GM21423 (cell line): ENCODE measurements around the gene PODXL.
A peak's percentile ranks its signal among the peaks of the same experiment; 100 is the strongest.
"Not testable (repeated sequence)": the region's sequence is repeated elsewhere in the genome, so short reads cannot be mapped to it uniquely, and the experiment has no call there.

ENCODE experiments used
- ATAC-seq: cut with Tn5 transposase; IDR thresholded peaks from one replicate; pipeline ENCODE4 v1.9.1; 2021; ENCODE audit warnings: mild to moderate bottlenecking, moderate library complexity; ENCODE audit not compliant: unreplicated experiment

The PODXL gene

DNA sequence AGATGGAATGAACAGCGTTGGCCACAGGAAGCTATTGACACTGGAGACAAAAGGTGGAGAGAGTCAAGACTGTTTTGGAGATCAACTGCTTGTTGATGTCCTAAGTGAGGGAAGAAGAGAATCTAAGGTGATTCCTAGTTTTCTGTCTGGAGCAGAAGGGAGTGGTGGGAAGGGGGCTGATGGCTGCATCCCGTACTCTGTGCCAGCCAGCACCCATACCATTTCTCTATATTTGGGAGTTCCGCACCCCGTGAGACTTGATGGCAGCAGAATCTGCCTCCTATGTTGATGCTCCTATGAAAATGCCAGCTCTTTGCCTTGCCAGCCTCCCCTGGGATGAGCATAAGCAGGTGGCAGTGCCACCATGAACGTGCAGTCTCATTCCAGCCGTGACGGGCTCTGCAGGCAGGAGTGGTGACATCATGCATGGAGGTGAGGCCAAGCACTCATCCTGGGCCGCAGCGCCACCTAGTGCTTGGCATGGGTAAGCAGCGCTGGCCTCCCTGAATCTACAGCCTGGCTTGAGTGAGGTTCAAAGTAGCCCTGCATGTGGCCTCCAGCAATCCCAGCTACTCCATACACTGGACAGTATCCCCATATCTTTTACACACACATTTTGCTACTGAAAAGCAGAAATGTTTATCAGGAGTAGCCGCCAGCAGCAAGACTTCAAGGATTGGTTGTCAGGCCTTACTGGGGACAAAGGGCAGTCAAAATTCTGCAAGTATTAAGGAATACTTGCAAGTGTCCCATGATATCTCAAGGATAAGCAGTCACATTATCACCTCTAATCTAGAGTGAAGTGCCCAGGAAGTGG is 43.0 kb downstream of the PODXL start:
- peak; percentile 98 for ATAC-seq

GRCh38 chr7:131511774-131512535 is 44.5 kb downstream of the PODXL start:
- no peak for ATAC-seq

DNA sequence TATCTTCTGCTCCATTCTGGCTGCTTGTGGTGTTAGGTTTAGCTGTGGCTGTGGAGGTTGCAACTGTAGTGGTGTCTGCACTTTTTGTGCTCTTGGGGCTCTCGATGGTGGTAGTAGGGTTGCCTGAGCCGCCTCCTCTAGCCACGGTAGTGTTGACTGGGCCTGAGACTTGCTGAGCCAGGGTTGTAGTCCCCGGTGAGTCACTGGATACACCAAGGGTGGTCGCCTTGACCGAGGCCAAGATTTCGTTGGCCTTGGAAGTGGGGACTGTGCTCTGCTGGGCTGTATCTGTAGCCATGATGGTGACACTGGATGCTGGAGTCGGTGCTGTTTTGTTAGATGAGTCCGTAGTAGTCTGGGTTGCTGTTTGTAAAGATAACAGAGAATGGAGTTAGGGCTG is 45.4 kb downstream of the PODXL start:
- no peak for ATAC-seq

DNA sequence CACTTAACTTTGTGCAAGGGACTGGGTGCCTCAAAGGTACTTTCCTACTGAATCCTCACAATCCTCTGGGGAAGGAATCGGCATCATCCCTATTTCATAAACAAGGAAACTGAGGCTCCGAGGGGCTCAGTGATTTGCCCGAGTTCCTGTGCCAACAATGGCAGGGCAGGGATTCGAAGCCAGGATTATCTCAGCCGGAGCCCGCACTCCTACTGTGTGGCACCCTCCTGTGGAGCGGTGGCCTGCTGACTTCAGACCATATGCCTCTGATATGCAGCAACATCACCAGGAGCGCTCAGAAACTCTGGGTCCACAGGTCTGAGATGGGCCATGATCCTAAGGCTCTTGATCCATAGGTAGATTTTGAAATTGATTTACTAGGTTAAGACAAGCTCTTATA is 46.6 kb downstream of the PODXL start:
- ATAC-seq, result no peak

DNA sequence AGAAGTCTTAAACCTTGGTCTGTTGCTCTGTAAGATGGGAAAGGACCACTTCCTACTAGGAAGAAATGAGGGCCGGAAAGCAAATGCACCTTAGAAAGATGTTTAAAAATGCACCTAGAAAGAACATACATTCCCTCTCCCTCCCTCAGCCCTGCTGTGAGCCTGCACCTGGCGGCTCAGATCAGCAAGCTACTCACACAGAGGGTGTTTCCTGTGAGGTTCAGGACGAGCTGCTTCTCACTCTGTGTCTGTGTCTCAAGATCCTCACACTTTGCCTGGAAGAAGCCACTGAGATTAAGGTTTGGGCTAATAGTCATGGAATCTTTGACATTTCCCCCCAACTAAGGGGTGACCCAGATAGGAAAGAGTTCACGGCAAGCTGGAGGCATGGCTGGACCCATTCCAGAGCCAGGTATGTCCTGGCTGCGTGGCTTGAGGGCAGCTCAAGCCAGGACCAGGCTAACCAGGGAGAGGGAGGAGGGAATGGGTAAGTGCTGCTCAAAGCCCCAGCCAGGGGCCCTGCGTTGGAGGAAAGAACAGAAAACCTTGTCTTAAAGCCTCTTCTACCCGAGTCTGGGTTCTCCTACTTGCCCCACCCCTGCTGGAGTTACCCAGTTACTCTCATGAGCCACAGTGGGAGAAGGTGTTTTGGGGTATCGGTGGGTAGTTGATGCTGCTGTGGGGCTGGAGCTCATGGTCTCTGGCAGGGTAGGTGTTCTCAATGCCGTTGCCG is 47.5 kb downstream of the PODXL start:
- ATAC-seq, result no peak

DNA sequence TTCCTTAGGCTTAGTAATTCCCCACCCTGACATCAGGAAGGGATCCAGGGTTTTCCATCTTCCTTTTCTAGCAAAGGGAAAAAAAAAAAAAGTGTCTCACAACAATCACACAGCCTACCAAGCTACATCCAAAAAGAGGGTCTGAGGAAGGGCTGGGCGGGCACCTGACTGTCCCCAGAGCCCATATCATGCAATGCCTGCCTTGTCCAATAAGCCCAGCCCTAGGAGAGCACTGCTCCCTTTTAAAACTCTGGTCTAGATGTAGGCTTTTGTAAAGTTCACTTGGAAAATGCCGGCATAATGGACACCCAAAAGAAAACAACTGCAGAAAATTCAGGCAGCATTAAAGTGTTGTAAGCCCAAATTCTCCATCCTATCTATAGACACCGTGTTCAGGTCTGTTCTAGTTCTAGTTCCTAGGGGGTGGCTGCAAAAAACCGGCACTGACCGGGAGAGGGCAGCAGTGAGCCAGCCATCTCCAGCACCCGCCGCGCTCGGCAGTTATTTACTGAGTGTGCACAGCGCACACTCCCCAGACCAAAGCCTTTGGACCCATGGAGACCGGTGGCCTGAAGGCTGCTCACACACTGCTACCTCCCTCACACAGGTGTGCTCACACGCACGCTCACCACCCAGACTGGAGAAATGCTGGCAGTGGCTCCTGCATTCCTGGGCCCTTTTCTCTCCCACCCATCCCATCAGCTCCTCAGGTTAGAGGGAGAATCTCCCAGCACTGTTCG is 48.7 kb downstream of the PODXL start:
- peak; percentile 80 for ATAC-seq

DNA sequence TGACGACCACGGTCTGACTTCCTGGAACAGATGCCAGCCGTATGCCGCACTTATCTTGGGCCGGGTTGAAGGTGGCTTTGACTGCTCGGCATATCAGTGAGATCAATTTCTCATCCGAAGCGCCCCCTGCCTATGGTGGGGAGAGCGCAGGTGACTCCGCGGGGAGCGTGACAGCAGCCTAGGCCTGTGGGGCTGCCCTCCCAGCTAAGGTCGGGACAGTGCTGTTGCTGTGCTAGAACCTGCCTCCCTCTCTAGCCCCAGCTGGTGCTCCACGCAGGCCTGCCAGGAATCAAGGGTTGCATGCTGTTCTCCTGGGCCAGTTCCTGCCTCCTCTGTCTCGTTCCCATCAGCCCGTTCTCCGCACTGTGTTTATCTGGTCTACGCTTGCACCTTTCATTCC is 49.8 kb downstream of the PODXL start:
- no peak for ATAC-seq

DNA sequence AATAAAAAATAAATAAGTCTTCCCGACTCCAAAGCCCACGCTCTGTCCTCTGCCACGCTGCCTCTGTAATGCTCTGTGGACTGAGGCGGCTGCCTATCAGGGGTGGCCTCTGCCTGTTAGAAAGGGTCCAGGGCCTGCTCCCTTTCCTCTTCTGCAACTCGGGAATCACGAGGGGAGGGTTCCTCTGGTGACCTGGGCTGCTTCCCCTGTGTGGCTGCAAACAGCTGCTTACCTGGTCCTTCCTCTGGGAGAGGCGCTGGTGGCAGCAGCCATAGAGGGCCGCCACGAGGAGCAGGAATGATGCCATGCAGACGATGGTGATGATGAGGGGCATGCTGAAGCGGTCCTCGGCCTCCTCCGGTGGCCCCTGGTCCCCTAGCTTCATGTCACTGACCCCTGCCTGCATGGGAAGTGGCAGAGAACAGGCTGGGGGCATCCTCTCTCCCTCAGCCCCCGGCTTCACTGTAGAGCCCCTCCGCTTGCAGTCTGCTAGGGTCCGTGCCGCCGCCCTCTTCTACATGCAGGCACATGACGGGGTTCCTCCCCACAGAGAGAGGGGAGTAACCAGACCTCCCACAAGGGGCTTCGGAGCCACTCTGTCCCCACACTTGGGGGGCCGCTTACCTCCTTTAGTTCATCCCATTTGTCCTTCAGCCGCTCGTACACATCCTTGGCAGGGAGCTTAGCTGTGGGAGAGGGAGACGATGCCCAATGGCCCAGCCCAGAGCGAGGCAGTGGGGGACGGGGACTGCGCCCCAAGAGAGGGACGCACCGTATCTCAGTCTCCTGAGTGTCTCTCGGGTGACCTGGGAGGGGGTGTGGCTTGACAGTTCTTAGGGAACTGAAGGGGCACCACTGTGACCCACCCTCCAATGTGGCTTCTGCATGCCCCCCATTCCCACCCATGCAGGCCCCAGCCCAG is 50.5 kb downstream of the PODXL start:
- ATAC-seq, result no peak

- not testable (repeated sequence) for ATAC-seq
Measured at GRCh38 chr7:131505037-131505620, 51.3 kb downstream of the PODXL start.

GRCh38 chr7:131504157-131504899 is 52.1 kb downstream of the PODXL start:
- no peak for ATAC-seq

GRCh38 chr7:131503639-131504038 is 52.8 kb downstream of the PODXL start:
- ATAC-seq, result no peak

DNA sequence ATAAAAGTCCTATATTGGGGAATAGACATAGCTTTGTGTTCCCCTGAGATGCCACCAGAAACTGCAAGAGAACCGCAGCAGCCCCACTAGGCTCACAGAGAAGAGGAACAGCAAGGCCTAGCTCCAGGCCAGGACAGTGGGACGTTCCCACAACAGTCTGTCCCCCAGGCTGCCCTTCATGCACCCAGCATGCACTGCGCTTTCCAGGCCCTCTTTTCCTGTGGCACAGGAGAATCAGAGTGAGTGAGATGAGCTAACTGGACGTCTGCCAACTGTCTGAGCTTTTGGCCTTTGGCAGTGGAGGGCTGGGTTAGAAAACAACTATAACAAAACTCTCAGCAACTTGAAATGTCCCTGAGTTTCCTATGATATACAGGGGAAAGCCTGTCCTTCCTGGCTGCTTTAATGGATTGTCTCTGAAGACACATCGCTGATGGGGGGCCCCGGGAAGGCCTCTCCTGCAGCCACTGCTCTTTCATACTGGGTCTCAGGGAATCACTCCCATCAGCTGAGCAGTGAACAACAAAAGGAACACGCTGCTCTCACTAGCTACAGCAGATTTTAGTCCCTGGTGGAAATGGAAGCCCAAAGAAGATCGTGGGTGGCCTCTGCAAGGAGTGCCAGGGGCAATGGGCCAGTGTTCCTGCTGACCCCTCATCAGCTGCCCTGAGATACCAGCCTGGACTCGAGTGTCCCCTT is 53.5 kb downstream of the PODXL start:
- ATAC-seq, result no peak

DNA sequence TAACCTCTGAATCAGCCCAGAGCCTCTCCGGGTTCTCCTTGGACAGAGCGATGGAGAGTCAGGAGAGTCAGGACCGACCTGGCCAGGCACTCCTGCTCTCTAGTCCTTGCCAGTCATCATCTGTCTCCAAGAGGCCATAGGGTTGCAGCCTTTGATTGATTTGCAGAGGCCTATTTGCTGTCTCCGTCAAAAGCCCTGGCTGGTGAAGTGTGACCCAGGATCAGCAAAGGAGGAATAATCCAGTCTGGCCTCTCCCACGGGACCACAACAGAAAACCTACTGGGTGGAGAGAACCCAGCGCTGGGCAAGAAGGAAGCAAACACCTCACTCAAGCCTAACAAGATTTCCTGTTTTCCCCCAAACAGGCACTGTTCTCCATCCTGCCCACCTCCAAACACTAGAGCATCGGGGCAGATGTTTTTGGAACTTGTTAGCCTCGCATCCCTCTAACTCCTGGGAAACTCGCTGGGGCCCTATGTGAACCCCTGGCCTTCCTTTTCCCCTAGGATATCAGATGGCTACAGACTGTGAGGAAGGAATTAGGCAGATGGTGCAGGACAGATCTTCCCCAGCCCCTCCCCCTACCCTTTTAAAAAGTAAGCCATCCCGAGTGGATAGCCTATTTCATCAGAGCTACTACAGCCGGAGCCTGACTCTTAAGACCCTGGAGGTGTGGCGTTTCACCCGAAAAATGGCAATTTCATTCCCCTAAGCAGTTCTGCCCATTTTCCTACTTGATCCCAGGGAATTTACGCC is 54.3 kb downstream of the PODXL start:
- ATAC-seq, result no peak

- peak; percentile 92 for ATAC-seq
Measured at GRCh38 chr7:131501422-131501821, 55.0 kb downstream of the PODXL start.

- no peak for ATAC-seq
Measured at GRCh38 chr7:131500357-131500756, 56.1 kb downstream of the PODXL start.

- ATAC-seq, result no peak
Measured at GRCh38 chr7:131499801-131500200, 56.6 kb downstream of the PODXL start.

GRCh38 chr7:131498237-131498885 is 58.1 kb downstream of the PODXL start:
- no peak for ATAC-seq
